Heart left ventricle (tissue), 13 donors: ENCODE measurements around the gene ADGRG1.
A peak's percentile ranks its signal among the peaks of the same experiment; 100 is the strongest.

Experiments used
- CTCF ChIP-seq, 12 donors: fragments of 200-600 bp; sonication (generic) in 4 of 12; IDR thresholded peaks; one replicate each; pipeline versions ENCODE4 v1.5.0 to v1.8.0; 2018 to 2022; ENCODE audit warnings: antibody characterized with exemption in 12 of 12, mild to moderate bottlenecking in 5 of 12
- POLR2A ChIP-seq, 2 donors: fragments of 450-650 bp; IDR thresholded peaks; one replicate each; pipeline ENCODE4 v1.6.1; 2017; ENCODE audit warnings: antibody characterized with exemption in 2 of 2, mild to moderate bottlenecking in 2 of 2, moderate library complexity in 2 of 2
- donor health status: ischemic (EF 13 %, LVEDD 7.1; RV severe dilation, severe dysfunction).
- donor health status: DM: no; HTN: yes; CAD: no.
- donor health status: DM: no; HTN: no; CAD: no.
- donor health status: ischemic (EF 25% LVEDD 6.9; RV normal size, moderate dysfunction).
- donor health status: ischemic (EF 25% LVEDD 5.7; RV mildly dilated, moderate dysfunction).
- donor health status: ischemic (EF 35%, LVEDD 5.7; RV mildly dilated, moderate dysfunction).
- donor health status: nonischemic (EF 11% LVEDD 7.7; RV severe dilation, severe dysfunction).
- donor health status: DM: yes; HTN: yes; CAD: no.
- donor health status: PGD.
- donor health status: ischemic (EF 29% LVEDD 5.4; RV normal size, mild dysfunction).
- donor health status: nonischemic (EF 23%, LVEDD 6.1; RV moderate dilation, normal function).

GRCh38 chr16:57600048-57600835 is 28.2 kb upstream of the ADGRG1 start:
- TF ChIP-seq CTCF (IDR thresholded peaks at IDR 0.05), result peak; percentile 56 to 83 (median 66)
- TF ChIP-seq POLR2A (IDR thresholded peaks at IDR 0.05), result no peak
